ENCODE data around the gene WNK2.
A peak's percentile ranks its signal among the peaks of the same experiment; 100 is the strongest.
"Not testable (repeated sequence)": the region's sequence is repeated elsewhere in the genome, so short reads cannot be mapped to it uniquely, and the experiment has no call there.

WNK2 gene

DNA sequence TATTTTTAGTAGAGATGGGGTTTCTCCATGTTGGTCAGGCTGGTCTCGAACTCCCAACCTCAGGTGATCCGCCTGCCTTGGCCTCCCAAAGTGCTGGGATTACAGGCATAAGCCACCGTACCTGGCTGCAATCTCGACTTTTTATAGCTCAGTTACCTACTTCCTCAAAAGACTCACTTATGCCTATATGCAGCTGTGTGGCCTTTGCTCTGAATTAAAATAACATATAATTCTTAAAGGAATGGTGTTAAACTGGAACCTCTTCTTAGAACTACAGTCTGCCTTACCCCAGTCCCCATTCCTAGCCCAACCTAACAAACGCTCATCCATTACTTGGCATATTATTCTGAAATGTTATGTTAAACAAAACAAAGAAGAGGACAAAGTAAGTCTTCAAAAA lies 157.9 kb downstream of the WNK2 start:
- not testable (repeated sequence) for DNase-seq

- DNase-seq, result not testable (repeated sequence)
These were observed 158.5 kb downstream of the WNK2 start for GRCh38 chr9:93342428-93342827.

DNA sequence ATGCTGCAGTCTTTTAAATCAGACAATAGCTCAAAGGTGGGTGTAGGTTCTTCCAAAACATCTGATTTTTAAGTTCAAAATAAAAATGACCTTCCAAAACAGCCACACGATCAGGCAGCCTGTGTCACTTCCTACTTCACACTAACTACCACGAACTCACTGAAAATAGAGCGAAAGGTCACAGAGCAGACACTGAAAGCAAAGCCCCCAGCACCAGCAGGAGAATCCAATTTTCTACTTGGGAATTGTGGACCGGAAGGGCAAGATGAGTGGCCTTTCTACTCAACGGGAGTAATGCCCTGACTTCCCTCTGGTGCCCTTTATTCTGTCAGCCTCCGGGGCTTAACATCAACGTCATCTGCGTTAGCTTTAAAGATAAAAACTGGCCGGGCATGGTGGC lies 159.7 kb downstream of the WNK2 start:
- DNase-seq, result no peak

- no peak for DNase-seq
These were observed 161.8 kb downstream of the WNK2 start for GRCh38 chr9:93345643-93346230.

- DNase-seq, result peak; percentile 34 to 78 (median 52)
These were observed 162.5 kb downstream of the WNK2 start for GRCh38 chr9:93346231-93347112.

GRCh38 chr9:93347371-93347975 lies 163.5 kb downstream of the WNK2 start:
- DNase-seq, result not testable (repeated sequence)

GRCh38 chr9:93353413-93354310 lies 169.7 kb downstream of the WNK2 start:
- DNase-seq, result not testable (repeated sequence)

GRCh38 chr9:93354451-93354850 lies 170.5 kb downstream of the WNK2 start:
- DNase-seq, result no peak

DNA sequence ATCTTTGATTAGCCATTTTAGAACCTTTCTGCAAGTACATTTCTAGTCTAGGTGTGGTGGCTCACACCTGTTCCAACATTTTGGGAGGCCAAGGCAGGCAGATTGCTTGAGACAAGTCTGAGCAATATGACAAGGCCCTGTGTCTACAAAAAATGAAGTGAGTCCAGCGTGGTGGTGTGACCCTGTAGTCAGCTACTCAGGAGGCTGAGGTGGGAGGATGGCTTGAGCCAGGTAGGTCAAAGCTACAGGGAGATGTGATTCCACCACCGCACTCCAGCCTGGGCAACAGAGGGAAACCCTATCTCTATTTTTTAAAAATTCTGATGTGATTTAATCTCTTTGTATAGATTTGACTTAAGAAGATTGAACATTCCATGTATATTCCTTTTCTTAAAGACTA lies 171.9 kb downstream of the WNK2 start:
- no peak for DNase-seq

- DNase-seq, result peak in 2 of 4 experiments; percentile 23 to 31
These were observed 173.7 kb downstream of the WNK2 start for GRCh38 chr9:93357649-93358048.

GRCh38 chr9:93359907-93360306 lies 176.0 kb downstream of the WNK2 start:
- DNase-seq, result not testable (repeated sequence)

GRCh38 chr9:93361995-93362394 lies 178.1 kb downstream of the WNK2 start:
- no peak for DNase-seq

GRCh38 chr9:93364734-93365426 lies 180.9 kb downstream of the WNK2 start:
- DNase-seq, result no peak

GRCh38 chr9:93365427-93366118 lies 181.6 kb downstream of the WNK2 start:
- DNase-seq, result no peak

DNA sequence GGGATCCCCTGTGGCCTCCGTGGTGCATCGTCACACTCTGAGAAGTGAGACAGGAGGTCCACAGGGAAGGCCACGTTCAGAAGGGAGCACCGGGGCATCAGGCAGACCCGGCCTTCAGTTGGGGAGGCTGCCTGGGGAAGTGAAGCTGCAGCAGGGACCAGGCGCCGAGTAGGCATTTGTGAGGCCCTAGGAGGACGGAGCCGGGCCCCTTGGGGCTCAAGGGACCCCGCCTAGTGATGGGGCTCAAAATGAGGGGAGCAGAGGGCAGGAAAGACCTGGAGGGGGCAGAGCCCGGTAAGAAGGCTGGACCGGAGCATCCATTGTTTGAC lies 182.1 kb downstream of the WNK2 start:
- no peak for DNase-seq

GRCh38 chr9:93366486-93366885 lies 182.5 kb downstream of the WNK2 start:
- not testable (repeated sequence) for DNase-seq

DNA sequence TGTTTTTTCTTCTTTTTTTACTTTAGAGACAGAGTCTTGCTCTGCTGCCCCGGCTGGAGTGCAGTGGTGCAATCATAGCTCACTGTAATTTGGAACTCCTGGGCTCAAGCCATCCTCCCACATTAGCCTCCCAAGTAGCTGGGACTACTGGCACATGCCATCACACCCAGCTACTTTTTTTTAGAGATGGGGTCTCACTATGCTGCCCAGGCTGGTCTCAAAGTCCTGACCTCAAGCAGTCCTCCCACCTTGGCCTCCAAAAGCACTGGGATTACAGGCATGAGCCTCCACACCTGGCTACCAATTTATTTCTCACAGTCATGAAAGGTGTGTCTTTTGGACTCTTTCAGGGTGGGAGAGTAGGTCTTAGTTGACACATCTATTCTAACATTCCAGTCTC lies 184.5 kb downstream of the WNK2 start:
- no peak for DNase-seq

DNA sequence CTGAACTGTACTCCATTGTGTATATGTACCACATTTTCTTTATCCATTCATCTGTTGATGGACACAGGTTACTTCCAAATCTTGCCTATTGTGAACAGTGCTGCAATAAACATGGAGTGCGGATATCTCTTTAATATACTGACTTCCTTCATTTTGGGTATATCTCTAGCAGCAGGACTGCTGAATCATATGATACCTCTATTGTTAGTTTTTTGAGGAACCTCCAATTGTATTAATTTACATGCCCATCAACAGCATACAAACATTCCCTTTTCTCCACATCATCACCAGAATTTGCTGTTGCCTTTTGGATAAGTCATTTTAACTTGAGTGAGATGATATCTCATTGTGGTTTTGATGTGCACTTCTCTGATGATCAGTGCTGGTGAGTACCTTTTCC lies 185.7 kb downstream of the WNK2 start:
- DNase-seq, result peak in 2 of 4 experiments; percentile 37 to 50

All from suppressor macrophage (primary cell).